CD4-positive, alpha-beta T cell (primary cell): Measurements from ENCODE around the gene HSPA9. TPM values are rescaled to one million over a fixed set of nuclear protein-coding genes. Genes with fewer than 3 reads are reported as not detected.

Source experiments
- ATAC-seq: fragments of 200-7000 bp; cut with Tn5 transposase; one replicate; pipeline ENCODE4 v1.10.0; 2022; ENCODE audit warnings: mild to moderate bottlenecking; ENCODE audit not compliant: poor library complexity
- CTCF ChIA-PET: fragments of 350-600 bp; sonication (Branson Sonifier 250); formaldehyde crosslinking; loops from one replicate; lab custom pipeline; 2021; ENCODE audit warnings: antibody characterized with exemption, inconsistent platforms; lab: Charles Lee
- POLR2A ChIA-PET: fragments of 350-600 bp; sonication (Branson Sonifier 250); formaldehyde crosslinking; loops from one replicate; lab custom pipeline; 2021; ENCODE audit warnings: antibody characterized with exemption, inconsistent platforms; lab: Charles Lee
- DNase-seq, 14 experiments: peaks; one replicate each; pipeline ENCODE4 v3.0.0-alpha.2; 2013 to 2020; ENCODE audit warnings: mixed read lengths in 2 of 14
- H3K27ac ChIP-seq, 2 donors: one replicate each; pipeline versions ENCODE4 v1.5.1 to v1.7.0; 2013; ENCODE audit warnings: low read length in 2 of 2, low read depth in 1 of 2, mild to moderate bottlenecking in 1 of 2
- H3K27me3 ChIP-seq, 2 experiments: 1 replicate in 1 of 2; 2 replicates in 1 of 2; pipeline versions ENCODE4 v1.6.1 to v1.7.0; 2013; ENCODE audit warnings: low read length in 2 of 2, control low read depth in 1 of 2, mild to moderate bottlenecking in 1 of 2, moderate library complexity in 1 of 2; ENCODE audit not compliant: insufficient read depth in 2 of 2, control insufficient read depth in 1 of 2
- H3K36me3 ChIP-seq: one replicate; pipeline ENCODE4 v1.6.1; 2013; ENCODE audit warnings: low read length, control low read depth; ENCODE audit not compliant: insufficient read depth
- H3K4me1 ChIP-seq: one replicate; pipeline ENCODE4 v1.6.1; 2013; ENCODE audit warnings: low read length, control low read depth; ENCODE audit not compliant: insufficient read depth
- H3K4me3 ChIP-seq: one replicate; pipeline ENCODE4 v1.5.1; 2013; ENCODE audit warnings: mild to moderate bottlenecking, low read length, moderate library complexity
- H3K9me3 ChIP-seq, 2 experiments: 1 replicate in 1 of 2; 2 replicates in 1 of 2; pipeline versions ENCODE4 v1.6.1 to v1.7.0; 2013; ENCODE audit warnings: low read length in 2 of 2, mild to moderate bottlenecking in 2 of 2, control low read depth in 1 of 2, moderate library complexity in 1 of 2; ENCODE audit not compliant: control insufficient read depth in 1 of 2, insufficient read depth in 1 of 2
- H3K27ac Mint-ChIP-seq: one replicate; pipeline ENCODE4 v1.8.0; 2020; ENCODE audit warnings: mixed read lengths
- H3K27me3 Mint-ChIP-seq: one replicate; pipeline ENCODE4 v1.8.0; 2021; ENCODE audit warnings: mixed read lengths
- H3K36me3 Mint-ChIP-seq: one replicate; pipeline ENCODE4 v1.8.0; 2021; ENCODE audit warnings: low read depth, mixed read lengths
- H3K4me1 Mint-ChIP-seq: one replicate; pipeline ENCODE4 v1.8.0; 2021; ENCODE audit warnings: low read depth, mixed read lengths
- H3K4me3 Mint-ChIP-seq: one replicate; pipeline ENCODE4 v1.8.0; 2020; ENCODE audit warnings: mild to moderate bottlenecking, mixed read lengths
- H3K9me3 Mint-ChIP-seq: one replicate; pipeline ENCODE4 v1.8.0; 2020; ENCODE audit warnings: mixed read lengths
- intact Hi-C, 2 experiments: fragments of 100-400 bp; cut with DNase I in 1 of 2; cut with micrococcal nuclease in 1 of 2; formaldehyde crosslinking; loops; one replicate each; pipeline versions ENCODE4 v1.15.1 to v1.9.0; 2023 to 2025; cut with DNase I, micrococcal nuclease
- total RNA-seq, 174 experiments: library from RNA in 2 of 174; stranded (reverse) in 2 of 174; gene quantifications; one replicate each; pipeline ENCODE4 v1.2.3 and lab custom pipeline; 2021 to 2026
- TF ChIP-seq, protein P1 (sequence below): fragments of 200-600 bp; IDR thresholded peaks from one replicate; pipeline ENCODE4 v1.8.0; 2022; ENCODE audit warnings: antibody characterized with exemption, mild to moderate bottlenecking

HSPA9 gene
- total RNA-seq, 2 experiments from 2014 or later = 354 to 366 TPM

DNA sequence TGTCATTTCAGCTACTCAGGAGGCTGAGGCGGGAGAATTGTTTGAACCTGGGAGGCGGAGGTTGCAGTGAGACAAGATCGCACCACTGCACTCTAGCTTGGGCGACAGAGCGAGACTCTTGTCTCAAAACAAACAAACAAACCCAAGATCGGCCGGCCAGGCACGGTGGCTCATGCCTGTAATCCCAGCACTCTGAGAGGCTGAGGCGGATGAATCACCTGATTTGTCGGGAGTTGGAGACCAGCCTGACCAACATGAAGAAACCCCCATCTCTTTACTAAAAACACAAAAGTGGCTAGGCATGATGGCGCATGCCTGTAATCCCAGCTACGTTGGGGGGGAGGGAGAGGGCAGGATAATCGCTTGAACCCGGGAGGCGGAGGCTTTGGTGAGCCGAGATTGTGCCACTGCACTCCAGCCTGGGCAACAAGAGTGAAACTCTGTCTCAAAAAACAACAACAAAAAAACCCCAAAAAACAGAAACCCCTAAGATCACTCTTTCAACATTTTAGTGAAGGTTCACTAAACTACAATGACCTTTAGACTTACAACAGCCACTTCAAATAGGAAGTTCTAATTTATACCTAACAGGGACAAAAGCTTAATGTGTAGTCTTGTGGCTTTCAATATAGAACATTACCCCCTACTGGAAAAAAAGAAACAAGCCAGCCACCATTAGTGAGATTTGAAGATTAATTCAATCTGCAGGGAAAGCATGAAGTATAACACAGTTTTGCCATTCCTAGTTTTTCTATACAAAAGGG is 7.0 kb downstream of the HSPA9 start:
- ATAC-seq = no peak
- intact Hi-C loops = no loop called here
- Mint-ChIP-seq H3K27me3 (no peaks in the 10 kb centered on the region), H3K36me3 (peaks cover 99% of the 10 kb centered on the region), H3K9me3 (no peaks in the 10 kb centered on the region), H3K4me1 (peaks cover 73% of the 10 kb centered on the region), H3K4me3 (no peak overlapping the region), H3K27ac (peak overlapping the region; percentile 29)
- Histone ChIP-seq H3K4me1 (peaks cover 34% of the 10 kb centered on the region), H3K9me3 (no peaks in the 10 kb centered on the region), H3K27me3 (no peaks in the 10 kb centered on the region), H3K36me3 (peaks cover 99% of the 10 kb centered on the region), H3K27ac (no peak overlapping the region), H3K4me3 (no peak overlapping the region)
- POLR2A ChIA-PET = interaction anchor here (0.7 to 3.0 kb wide), 4 partner anchors 7 to 65 kb away, joined by 3 to 24 read pairs (median 4); partner anchors contain the start of genes ETF1 and HSPA9
- CTCF ChIA-PET = no interaction called here
- peak in 1 of 14 experiments; percentile 20 for DNase-seq
- TF ChIP-seq, protein P1, sequence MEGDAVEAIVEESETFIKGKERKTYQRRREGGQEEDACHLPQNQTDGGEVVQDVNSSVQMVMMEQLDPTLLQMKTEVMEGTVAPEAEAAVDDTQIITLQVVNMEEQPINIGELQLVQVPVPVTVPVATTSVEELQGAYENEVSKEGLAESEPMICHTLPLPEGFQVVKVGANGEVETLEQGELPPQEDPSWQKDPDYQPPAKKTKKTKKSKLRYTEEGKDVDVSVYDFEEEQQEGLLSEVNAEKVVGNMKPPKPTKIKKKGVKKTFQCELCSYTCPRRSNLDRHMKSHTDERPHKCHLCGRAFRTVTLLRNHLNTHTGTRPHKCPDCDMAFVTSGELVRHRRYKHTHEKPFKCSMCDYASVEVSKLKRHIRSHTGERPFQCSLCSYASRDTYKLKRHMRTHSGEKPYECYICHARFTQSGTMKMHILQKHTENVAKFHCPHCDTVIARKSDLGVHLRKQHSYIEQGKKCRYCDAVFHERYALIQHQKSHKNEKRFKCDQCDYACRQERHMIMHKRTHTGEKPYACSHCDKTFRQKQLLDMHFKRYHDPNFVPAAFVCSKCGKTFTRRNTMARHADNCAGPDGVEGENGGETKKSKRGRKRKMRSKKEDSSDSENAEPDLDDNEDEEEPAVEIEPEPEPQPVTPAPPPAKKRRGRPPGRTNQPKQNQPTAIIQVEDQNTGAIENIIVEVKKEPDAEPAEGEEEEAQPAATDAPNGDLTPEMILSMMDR = no peak

- H3K4me1 ChIP-seq = peaks cover 29% of the 10 kb centered on the region
- Mint-ChIP-seq H3K27ac (peak overlapping the region; percentile 79), H3K36me3 (peaks cover 95% of the 10 kb centered on the region), H3K9me3 (no peaks in the 10 kb centered on the region), H3K4me1 (peaks cover 70% of the 10 kb centered on the region), H3K4me3 (peak overlapping the region; percentile 27), H3K27me3 (no peaks in the 10 kb centered on the region)
- DNase-seq = no peak
- CTCF ChIA-PET = interaction anchor here (0.9 to 2.0 kb wide), 2 partner anchors 13 to 19 kb away, joined by 3 to 10 read pairs; no protein-coding TSS in a partner anchor
- ATAC-seq = no peak
- H3K9me3 ChIP-seq = no peaks in the 10 kb centered on the region
- POLR2A ChIA-PET = interaction anchor here (3.0 to 3.5 kb wide), 2 partner anchors 9 to 24 kb away, joined by 19 to 24 read pairs; partner anchors contain the start of genes ETF1 and HSPA9
- H3K27ac ChIP-seq = no peak overlapping the region
- H3K36me3 ChIP-seq = peaks cover 93% of the 10 kb centered on the region
- no peaks in the 10 kb centered on the region for H3K27me3 ChIP-seq
- TF ChIP-seq, protein P1 = no peak
- intact Hi-C loops = no loop called here
- no peak overlapping the region for H3K4me3 ChIP-seq
Measured at GRCh38 chr5:138566792-138567191, 8.4 kb downstream of the HSPA9 start.

DNA sequence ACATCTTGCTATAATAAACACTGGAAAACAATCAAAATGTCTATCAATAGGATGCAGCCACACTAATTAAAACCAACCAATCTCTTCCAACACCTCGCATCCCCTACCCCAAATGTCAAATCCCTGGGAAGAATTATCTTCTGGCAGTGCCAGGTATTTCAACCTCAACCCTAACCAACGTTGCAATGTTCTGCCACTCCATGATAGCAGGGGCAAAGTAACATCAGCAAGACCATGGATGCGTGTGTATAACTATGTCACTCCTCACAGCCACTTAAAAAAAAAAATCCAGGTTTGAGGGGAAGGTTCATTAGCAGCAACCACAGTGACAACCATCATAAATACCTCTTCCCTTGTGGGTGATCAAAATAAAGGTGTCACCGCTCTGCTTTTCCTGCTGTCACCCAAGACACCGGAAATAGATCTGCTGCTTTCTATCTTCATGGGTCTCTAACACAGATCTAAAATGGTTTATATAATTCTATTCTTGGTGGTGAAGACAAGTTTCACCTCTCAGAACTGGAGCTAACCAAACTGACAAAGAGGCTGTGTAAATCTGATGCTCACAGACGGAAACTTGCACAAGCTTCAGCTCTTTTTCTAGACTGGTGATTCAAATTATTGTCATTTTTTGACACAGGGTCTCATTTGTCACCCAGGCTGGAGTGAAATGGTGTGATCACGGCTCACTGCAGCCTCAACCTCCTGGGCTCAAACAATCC is 9.9 kb downstream of the HSPA9 start:
- H3K9me3 Mint-ChIP-seq = no peaks in the 10 kb centered on the region
- H3K4me1 Mint-ChIP-seq = peaks cover 66% of the 10 kb centered on the region
- H3K4me1 ChIP-seq = peaks cover 27% of the 10 kb centered on the region
- ChIA-PET POLR2A (interaction anchor here (1.1 to 3.5 kb wide), 4 partner anchors 10 to 728 kb away, joined by 3 to 24 read pairs (median 11); partner anchors contain the start of genes ETF1, HSPA9 and MATR3), CTCF (interaction anchor here (0.7 to 1.4 kb wide), 2 partner anchors 9 to 14 kb away, joined by 3 to 4 read pairs; partner anchors contain the start of gene HSPA9)
- DNase-seq (peak in 3 of 14 experiments; percentile 75 to 88 (median 82)), ATAC-seq (peak; percentile 85)
- H3K36me3 ChIP-seq = peaks cover 93% of the 10 kb centered on the region
- no peaks in the 10 kb centered on the region for H3K9me3 ChIP-seq
- H3K36me3 Mint-ChIP-seq = peaks cover 95% of the 10 kb centered on the region
- H3K27me3 ChIP-seq = no peaks in the 10 kb centered on the region
- intact Hi-C loops = no loop called here
- peak overlapping the region; percentile 85 for H3K27ac Mint-ChIP-seq
- H3K27me3 Mint-ChIP-seq = no peaks in the 10 kb centered on the region
- H3K4me3 ChIP-seq = no peak overlapping the region
- H3K4me3 Mint-ChIP-seq = peak overlapping the region; percentile 74
- peak overlapping the region; percentile 31 to 83 for H3K27ac ChIP-seq
- TF ChIP-seq, protein P1 = no peak
